ENCODE results near the gene JAKMIP1. TPM values are rescaled to one million over a fixed set of nuclear protein-coding genes. Genes with fewer than 3 reads are reported as not detected.

JAKMIP1 gene
- total RNA-seq, 1 experiment from 2014 or later, result not detected

DNA sequence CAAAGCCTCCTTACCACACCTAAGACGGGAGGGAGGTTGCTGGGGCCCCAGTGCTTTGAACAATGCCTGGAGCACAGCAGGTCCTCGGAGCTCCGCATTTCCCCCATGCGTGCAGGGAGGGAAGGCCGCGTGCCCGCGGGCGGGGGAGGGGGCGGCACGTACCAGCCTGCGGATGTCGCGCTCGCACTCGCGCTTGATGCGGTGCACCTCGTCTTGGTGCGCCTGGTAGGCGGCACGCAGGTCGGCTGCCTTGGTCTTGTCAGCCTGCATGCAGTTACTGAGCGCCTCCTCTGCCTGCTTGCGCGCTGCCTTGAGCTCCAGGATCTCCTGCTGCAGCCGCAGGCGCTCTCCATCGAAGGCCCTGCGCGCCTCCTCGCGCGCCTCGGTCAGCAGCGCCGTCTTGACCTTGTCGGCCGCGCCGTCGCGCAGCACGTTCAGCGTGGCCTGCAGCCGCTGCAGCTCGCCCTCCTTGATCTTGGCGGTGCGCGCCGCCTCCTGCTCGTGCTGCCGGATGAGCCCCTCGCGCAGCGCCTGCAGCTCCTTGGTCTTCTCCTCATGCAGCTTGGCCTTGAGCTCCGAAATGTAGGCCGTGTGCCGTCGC is 94.9 kb downstream of the JAKMIP1 start:
- in situ Hi-C loops (cut with HindIII; ENCODE audit: low pct_unique_long_range_greater_than_20kb, low sequenced_read_pairs), result no loop called here
- no peak for DNase-seq (ENCODE audit: low read depth, low spot score)

DNA sequence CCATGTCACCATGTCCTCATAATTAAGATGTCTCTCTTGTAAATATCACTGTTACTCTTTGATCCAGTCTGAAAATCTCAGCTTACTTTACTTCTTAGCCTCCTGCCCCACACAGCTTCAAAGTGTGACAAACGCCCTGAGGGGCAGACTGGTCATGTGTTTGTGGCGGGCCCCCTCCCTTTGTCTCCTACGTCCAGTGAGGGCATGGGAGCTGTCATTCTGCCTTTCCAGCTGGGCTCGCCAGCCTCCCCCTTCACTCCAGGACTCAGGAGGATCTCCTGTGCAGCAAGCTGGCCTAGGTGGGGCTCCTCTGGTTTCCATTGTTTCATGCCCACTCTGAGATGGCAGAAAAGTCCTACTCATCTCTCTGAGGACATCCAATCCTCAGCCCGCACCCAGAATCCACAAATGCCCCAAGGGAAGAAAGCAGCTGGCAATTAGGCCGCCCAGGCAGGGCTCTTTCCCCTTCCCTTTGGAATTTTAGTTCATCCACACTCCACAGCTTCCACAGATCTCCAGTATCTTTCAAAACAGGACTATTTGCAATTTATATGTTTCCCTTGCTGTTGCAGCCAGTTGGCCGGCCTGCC is 95.7 kb downstream of the JAKMIP1 start:
- DNase-seq (ENCODE audit: low read depth, low spot score), result no peak
- in situ Hi-C loops (cut with HindIII; ENCODE audit: low pct_unique_long_range_greater_than_20kb, low sequenced_read_pairs), result no loop called here

DNA sequence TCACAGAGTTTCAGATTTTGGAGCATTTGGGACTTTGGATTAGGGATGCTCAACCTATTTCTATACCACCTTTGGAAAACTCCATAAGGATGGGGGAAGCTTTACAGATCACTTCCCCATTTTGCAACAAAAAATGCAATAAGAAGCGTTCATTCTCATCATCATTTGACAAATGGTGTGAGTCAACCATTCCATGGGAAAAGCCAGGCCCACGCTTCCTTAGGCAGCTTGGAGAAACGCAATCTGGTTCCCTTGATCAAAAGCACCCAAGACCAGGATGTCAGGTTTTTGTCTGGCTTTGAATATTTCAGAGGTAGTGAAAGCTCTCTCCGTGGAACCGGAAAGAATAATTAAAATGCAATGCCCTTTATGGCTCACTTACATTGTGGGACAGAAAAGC is 102.8 kb downstream of the JAKMIP1 start:
- DNase-seq (ENCODE audit: low read depth, low spot score), result no peak
- in situ Hi-C loops (cut with HindIII; ENCODE audit: low pct_unique_long_range_greater_than_20kb, low sequenced_read_pairs), result no loop called here

DNA sequence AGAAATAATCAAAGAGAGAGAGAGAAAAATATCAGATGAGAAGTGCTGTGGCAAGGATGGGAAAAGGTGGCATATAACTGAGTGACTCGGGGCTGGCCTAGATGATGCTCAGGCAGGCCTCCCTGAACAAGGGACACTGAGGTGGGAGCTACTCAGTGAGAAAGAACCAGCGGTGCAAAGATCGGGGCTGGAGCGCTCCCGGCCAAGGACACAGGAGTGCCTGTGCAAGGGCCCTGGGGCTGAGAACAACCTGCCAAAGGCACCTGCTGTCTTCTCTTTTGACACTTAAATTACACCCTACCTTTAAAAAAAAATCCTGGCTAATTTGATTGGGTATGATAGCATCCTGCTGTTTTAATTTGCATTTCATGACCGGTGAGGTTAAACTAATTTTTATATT is 104.5 kb downstream of the JAKMIP1 start:
- no peak for DNase-seq (ENCODE audit: low read depth, low spot score)
- in situ Hi-C loops (cut with HindIII; ENCODE audit: low pct_unique_long_range_greater_than_20kb, low sequenced_read_pairs), result no loop called here

DNA sequence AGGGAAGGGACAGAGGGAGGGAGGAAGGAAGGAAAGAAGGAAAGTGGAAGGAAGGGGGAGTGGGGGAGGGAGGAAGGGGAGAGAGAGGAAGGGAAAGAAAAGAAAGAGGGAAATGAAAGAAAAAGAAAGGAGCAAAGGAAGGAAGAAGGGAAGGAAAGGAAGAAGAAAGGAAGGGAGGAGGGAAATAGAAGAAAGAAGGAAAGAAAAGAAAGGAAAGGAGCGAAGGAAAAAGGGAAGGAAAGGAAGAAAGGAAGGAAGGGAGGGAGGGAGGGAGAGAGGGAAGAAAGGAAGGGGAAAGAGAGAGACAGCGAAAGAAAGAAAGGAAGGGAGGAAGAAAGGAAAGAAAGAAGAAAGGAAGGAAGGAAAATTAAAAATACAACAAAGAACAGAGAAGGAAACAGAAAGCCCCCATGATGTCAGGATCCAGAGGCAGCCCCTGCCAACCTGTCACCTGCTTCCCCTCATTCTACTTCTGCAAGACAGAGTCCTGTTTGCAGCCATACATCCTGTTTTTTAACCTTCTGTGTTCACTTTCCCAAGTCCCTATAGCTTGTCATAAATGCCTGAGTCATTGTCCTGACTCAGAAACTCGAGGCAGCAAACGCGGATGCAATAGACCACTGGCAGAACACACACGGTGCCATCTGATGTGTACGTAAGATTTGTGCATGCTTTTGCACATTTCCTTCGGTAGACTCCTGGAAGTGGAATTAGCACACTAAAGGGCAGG is 105.2 kb downstream of the JAKMIP1 start:
- peak; percentile 37 for DNase-seq (ENCODE audit: low read depth, low spot score)
- in situ Hi-C loops (cut with HindIII; ENCODE audit: low pct_unique_long_range_greater_than_20kb, low sequenced_read_pairs), result no loop called here

DNA sequence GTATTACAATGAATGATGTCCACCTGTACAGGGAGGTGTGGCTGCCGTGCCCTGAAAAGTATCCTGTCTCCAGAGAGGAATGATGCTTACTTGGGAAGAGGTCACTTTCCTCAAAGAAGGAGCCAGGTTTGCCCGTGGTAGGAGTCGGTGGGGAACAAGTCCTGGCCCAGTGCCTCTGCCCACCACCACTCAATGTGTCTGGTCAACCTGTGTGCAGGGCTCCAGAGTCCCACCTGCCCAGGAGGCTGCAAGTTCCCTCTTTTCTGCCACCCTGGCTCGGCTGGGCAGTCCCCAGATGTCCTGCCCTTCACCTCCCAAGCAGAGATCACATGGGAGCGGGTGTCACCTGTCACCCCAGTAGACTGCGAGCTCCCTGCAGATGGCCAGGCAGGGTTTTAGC is 106.7 kb downstream of the JAKMIP1 start:
- in situ Hi-C loops (cut with HindIII; ENCODE audit: low pct_unique_long_range_greater_than_20kb, low sequenced_read_pairs), result no loop called here
- DNase-seq (ENCODE audit: low read depth, low spot score), result no peak

DNA sequence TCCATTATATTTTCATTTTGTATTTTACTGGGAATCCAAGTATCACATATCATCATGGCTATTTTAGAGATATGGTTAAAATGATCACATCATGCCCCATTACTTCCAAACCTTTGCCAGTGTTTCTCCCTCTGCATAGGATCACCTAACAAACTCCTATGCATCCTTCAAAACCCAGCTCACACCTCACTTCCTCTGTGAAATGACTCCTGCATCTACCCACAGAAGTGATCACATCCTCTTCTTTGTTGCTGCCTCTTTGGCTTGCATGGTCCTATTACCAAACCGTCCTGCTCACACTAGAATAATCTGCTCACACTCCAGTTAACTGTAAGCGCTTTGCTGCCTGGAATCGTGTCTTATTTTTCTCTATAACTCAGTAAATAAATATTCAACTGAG is 107.4 kb downstream of the JAKMIP1 start:
- DNase-seq (ENCODE audit: low read depth, low spot score), result no peak
- in situ Hi-C loops (cut with HindIII; ENCODE audit: low pct_unique_long_range_greater_than_20kb, low sequenced_read_pairs), result no loop called here

DNA sequence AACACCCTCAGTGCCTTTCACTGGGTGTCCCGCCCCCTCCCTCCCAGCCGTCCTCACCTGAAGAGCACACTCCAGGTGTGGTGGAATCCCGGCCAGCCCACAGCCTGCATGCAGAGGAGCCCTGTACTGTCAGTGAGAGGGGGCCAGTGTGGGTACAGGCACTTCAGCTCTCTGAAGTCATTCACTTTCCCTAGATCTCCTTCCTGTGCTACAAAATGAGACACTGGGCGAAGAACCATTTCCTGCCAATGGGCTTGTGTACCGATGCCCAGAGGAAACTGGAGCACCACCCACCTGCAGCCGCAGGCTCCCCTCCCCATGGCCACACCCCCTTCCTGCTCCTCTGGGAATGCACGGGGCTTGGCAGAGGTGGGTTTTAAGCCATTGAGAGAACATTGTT is 108.2 kb downstream of the JAKMIP1 start:
- no peak for DNase-seq (ENCODE audit: low read depth, low spot score)

DNA sequence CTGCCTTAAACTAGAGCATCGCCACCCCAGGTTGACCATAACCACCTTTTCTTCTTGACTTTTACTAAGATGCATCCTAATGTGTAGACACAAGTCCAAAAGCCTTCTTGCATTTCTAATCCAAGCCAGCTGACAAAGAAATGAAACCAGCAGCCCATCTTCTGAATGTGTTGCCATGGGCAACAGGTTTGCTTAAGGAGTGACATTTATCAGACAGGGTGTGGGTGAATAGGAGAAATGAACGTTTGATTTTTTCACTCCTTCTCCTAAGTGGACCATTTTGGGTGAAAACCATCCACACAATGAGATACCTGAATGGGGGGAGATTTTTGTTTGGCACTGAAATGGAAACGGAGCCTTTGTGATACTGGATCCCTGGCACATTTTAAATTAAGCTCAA is 109.4 kb downstream of the JAKMIP1 start:
- in situ Hi-C loops (cut with HindIII; ENCODE audit: low pct_unique_long_range_greater_than_20kb, low sequenced_read_pairs), result no loop called here
- DNase-seq (ENCODE audit: low read depth, low spot score), result no peak

More for the DNA sequence above, 108.2 kb downstream of the JAKMIP1 start:
- in situ Hi-C loops (cut with HindIII; ENCODE audit: low pct_unique_long_range_greater_than_20kb, low sequenced_read_pairs), result no loop called here

DNA sequence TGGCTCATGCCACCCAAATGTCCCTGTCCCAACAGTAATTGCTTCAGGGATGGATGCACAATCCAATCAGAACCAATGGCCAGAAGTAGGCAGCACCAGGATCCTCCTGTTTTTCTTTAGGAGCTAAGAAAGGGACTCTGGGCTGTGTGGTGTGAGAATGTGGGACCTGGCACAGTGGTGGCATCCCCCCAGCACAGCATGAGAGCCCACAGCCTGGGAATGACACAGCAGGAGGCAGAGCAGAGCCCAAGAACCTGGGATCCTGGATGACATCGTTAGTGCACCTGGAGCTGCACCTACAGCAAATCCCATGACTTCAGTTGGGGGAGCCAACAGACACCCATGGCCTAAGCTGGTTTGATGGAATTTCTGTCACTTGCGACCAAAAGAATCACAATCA is 111.4 kb downstream of the JAKMIP1 start:
- in situ Hi-C loops (cut with HindIII; ENCODE audit: low pct_unique_long_range_greater_than_20kb, low sequenced_read_pairs), result no loop called here
- no peak for DNase-seq (ENCODE audit: low read depth, low spot score)

DNA sequence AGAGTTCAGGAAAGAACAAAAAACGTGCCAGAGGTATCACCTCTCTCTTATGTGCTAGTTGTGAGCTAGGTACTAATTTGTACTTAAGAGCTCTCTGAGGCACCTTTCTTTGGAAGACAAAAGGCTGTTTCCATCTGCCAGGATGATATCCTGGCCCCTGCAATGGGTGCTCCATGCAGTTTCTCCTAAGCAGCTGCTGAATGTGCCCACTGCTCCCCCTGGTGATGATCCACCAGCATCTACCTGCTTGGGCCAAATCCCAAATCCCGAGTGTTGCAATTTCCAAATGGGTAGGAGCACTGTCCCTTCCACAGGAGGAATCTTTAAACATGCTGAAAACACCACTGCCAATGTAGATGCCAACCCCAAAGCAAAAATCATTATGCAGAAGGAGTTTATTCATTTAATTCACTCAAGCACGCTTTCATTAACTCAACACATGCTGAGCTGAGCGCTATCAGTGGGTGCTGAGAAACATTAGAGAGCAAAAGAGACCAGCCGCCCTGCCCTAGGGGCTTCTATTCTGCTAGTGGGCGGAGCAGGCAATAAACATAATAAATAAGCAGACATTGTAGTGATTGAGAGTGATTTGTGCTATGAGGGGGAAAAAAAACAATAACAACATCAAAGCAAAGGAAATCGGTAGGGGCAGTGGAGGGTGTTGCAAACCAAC is 112.5 kb downstream of the JAKMIP1 start:
- peak; percentile 68 for DNase-seq (ENCODE audit: low read depth, low spot score)
- in situ Hi-C loops (cut with HindIII; ENCODE audit: low pct_unique_long_range_greater_than_20kb, low sequenced_read_pairs), result no loop called here

DNA sequence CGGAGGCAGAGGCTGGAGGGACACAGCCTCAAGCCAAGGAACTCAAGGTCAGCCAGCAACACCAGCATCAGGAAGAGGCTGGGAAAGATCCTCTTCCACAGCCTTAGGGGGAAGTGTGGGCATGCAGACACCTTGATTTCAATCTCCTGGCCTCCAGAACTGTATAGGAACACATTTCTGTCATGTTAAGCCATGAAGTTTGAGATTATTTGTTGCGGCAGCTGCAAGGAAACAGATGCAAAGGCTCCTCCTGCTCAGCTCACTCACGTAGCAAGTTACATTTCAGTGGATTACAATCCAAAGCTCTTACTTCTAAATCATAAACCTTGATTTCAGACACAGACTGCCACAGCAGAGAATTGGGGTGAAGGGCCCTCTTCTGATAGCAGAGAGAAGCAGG is 113.5 kb downstream of the JAKMIP1 start:
- no peak for DNase-seq (ENCODE audit: low read depth, low spot score)

DNA sequence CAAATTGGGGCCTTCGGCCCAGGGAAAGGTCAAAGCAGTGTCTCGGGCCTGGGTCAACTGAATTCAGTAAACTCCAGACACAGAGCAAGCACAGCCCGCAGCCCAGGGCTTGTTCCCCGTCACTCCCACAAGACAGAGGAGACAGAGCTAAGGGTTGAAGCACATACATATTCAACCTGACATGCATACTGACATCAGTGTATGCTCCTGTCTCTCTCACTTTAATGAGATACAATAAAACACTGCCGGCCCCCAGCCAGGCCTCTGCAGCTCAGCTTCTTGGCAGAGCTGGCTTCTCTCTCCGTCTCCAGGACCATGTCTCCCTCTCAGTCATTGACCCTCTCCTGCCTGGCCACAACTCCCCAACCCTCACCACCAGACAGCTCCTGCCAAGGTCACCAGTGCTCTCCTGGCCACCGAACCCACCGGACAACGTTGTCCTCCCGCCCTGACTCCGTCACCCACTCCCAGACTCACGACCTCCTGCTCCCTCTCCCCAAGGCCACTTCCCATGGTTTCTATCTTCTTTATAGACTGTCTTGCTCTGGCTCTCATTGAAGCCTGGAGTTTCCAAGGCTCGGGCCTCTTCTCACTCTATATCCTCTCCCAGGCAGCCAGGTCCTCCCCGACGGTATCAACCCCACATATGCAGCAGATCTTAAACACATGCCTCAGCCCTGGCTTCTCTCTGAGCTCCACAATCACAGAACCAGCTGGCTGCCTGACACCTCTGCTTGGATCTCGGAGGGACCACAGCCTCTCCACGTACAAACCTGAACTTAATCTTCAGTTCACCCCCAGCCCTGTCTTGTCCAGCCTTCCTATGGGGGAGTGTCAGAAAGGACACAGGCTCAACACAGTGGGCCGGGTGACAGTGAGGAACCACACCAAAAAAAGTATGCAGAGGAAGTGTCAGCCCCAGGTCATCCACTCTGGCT is 114.4 kb downstream of the JAKMIP1 start:
- in situ Hi-C loops (cut with HindIII; ENCODE audit: low pct_unique_long_range_greater_than_20kb, low sequenced_read_pairs), result no loop called here
- DNase-seq (ENCODE audit: low read depth, low spot score), result no peak

More for the DNA sequence above, 113.5 kb downstream of the JAKMIP1 start:
- in situ Hi-C loops (cut with HindIII; ENCODE audit: low pct_unique_long_range_greater_than_20kb, low sequenced_read_pairs), result no loop called here

DNA sequence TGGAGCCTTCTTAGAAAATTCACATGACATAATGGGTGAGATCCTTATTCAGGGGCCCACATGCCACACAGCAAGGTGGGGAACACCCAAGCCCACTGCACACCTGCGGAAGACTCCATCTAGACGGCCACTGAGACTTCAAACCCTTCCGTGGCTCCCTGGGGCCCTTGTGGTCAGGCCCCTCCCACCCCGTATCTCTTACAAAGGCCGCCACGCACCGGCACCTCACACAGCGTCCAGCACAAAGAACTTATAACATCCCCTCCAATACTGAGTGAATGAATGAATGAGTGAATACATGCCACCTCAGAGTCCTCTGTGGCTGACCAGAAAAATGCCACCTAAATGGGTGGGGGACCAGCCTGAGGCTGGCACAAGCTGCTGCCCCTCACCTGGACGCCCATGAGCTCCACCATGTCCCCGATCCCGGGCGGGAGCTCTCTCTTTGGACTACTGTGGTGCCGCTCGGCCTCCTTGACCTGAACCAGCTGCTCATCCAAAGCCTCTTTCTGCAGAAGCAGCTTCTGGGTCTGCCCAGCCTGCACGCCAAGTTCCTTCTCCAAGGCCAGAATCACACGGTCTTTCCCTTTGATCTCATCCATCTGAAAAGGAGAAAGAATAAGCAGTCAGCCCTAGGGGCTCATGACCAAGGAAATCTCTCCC is 115.2 kb downstream of the JAKMIP1 start:
- in situ Hi-C loops (cut with HindIII; ENCODE audit: low pct_unique_long_range_greater_than_20kb, low sequenced_read_pairs), result no loop called here
- DNase-seq (ENCODE audit: low read depth, low spot score), result no peak

DNA sequence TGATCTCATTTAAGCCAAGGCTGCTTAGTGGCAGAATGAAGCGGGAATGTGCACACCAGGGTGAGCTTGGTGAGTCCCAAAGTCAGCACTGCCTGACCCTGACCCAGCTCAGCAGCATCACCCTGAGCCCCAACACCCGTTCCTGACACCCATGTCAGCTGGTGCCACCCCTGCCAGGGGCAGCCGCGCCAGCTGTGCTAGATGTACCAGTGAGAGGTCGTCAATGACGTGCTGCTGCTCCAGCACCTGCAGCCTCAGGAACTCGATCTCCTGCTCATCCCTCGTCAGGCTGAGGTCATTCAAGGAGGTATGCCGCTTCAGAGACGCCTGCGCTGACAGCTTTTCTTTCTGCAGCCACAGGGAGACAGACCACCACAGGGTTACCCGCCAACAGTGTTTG is 120.4 kb downstream of the JAKMIP1 start:
- in situ Hi-C loops (cut with HindIII; ENCODE audit: low pct_unique_long_range_greater_than_20kb, low sequenced_read_pairs), result no loop called here
- no peak for DNase-seq (ENCODE audit: low read depth, low spot score)

DNA sequence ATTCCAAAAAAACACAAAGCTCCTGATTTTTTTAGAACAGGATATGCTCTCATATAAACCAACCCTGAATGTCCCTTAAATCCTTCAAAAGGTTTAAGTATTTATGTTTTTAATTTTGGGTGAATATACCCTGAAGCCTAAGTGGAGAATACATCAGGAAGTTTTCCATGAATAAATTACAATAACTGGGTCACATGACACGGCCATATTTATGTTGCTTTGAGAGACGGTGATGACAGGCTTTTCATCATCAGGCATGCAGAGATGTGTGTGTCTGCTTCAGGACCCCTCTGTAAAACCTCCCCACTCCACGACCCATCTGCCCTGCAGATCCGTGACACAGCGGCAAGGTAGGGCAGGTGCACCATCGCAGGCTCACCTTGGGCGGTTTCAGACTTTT is 121.8 kb downstream of the JAKMIP1 start:
- DNase-seq (ENCODE audit: low read depth, low spot score), result no peak
- in situ Hi-C loops (cut with HindIII; ENCODE audit: low pct_unique_long_range_greater_than_20kb, low sequenced_read_pairs), result no loop called here

DNA sequence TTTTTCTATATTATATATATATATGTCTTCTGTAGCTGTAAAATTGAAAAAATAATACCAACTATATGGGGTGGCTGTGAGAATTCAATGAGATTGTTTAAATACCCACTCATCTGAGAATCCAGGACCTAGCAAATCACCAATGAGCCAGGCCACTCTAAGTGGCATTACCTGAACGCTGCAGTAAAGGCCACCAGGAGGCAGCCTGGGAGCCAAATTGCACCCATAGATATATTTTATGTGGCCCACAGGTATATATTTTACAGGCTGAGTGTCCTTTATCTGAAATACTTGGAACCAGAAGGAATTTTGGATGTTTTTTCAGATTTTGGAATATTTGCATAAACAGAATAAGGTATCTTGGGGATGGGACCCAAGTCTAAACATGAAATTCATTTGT is 124.0 kb downstream of the JAKMIP1 start:
- in situ Hi-C loops (cut with HindIII; ENCODE audit: low pct_unique_long_range_greater_than_20kb, low sequenced_read_pairs), result no loop called here
- DNase-seq (ENCODE audit: low read depth, low spot score), result peak; percentile 4

Measured in SK-MEL-5 (cell line).